H1 (cell line): Measurements from ENCODE around the gene FAM107A. TPM values are rescaled to one million over a fixed set of nuclear protein-coding genes. Genes with fewer than 3 reads are reported as not detected.
"Not testable (repeated sequence)": the region's sequence is repeated elsewhere in the genome, so short reads cannot be mapped to it uniquely, and the experiment has no call there.

Source experiments
- CTCF ChIA-PET: fragments of 300-600 bp; sonication (Branson Sonifier 250); formaldehyde crosslinking; loops from one replicate; lab custom pipeline; 2021; ENCODE audit not compliant: partially characterized antibody; lab: Charles Lee
- POLR2A ChIA-PET: fragments of 300-600 bp; sonication (Branson Sonifier 250); formaldehyde crosslinking; loops from one replicate; lab custom pipeline; 2021; ENCODE audit warnings: inconsistent platforms; ENCODE audit not compliant: partially characterized antibody; lab: Charles Lee
- DNase-seq, 2 experiments: peaks; one replicate each; pipeline versions ENCODE4 v3.0.0 to v3.0.0-alpha.2; 2010 to 2022; ENCODE audit warnings: low spot score in 2 of 2, low read depth in 1 of 2, mixed read lengths in 1 of 2
- FAIRE-seq: peaks from 2 replicates; lab custom pipeline; 2011; peaks lifted over from hg19 to GRCh38; lab: Jason Lieb, UNC
- H2AFZ ChIP-seq: 2 replicates; pipeline ENCODE4 v1.8.1; 2012; ENCODE audit warnings: low read length, inconsistent platforms
- H2AK5ac ChIP-seq: 2 replicates; pipeline ENCODE4 v1.6.1; 2013; ENCODE audit warnings: low read depth, low read length
- H2BK120ac ChIP-seq: replicated peaks from 2 replicates; pipeline ENCODE3; 2013; ENCODE audit warnings: low read depth, low read length, inconsistent platforms
- H2BK12ac ChIP-seq: 2 replicates; pipeline ENCODE4 v1.6.1; 2013; ENCODE audit warnings: low read depth, low read length
- H2BK15ac ChIP-seq: 2 replicates; pipeline ENCODE4 v1.6.1; 2013; ENCODE audit warnings: low read length
- H2BK20ac ChIP-seq: 2 replicates; pipeline ENCODE4 v1.6.1; 2013; ENCODE audit warnings: low read length
- H2BK5ac ChIP-seq: 2 replicates; pipeline ENCODE4 v1.6.1; 2013; ENCODE audit warnings: low read depth, low read length
- H3K14ac ChIP-seq: 2 replicates; pipeline ENCODE4 v1.6.1; 2013; ENCODE audit warnings: inconsistent platforms; ENCODE audit not compliant: insufficient read length
- H3K18ac ChIP-seq: 2 replicates; pipeline ENCODE4 v1.6.1; 2013; ENCODE audit warnings: low read length; ENCODE audit errors: extremely low read depth
- H3K23ac ChIP-seq: 2 replicates; pipeline ENCODE4 v1.6.1; 2013; ENCODE audit warnings: inconsistent platforms; ENCODE audit not compliant: insufficient read length
- H3K23me2 ChIP-seq: 2 replicates; pipeline ENCODE4 v1.6.1; 2013; ENCODE audit warnings: low read depth, low read length
- H3K27ac ChIP-seq: 2 replicates; pipeline ENCODE4 v1.6.1; 2011; ENCODE audit warnings: low read depth, low read length, inconsistent platforms
- H3K27me3 ChIP-seq, 4 experiments: replicated peaks in 1 of 4; 1 replicate in 1 of 4; 2 replicates in 3 of 4; pipeline versions ENCODE4 v1.6.1 to v1.8.1; 2011 to 2013; ENCODE audit warnings: low read length in 3 of 4, mild to moderate bottlenecking in 3 of 4, inconsistent platforms in 2 of 4, mixed read lengths in 2 of 4, moderate library complexity in 1 of 4; ENCODE audit not compliant: control insufficient read depth in 3 of 4, insufficient read depth in 3 of 4; ENCODE audit errors: extremely low read depth in 1 of 4
- H3K36me3 ChIP-seq, 4 experiments: 2 replicates each; pipeline versions ENCODE4 v1.6.1 to v1.8.1; 2011 to 2013; ENCODE audit warnings: mild to moderate bottlenecking in 4 of 4, low read length in 3 of 4, moderate library complexity in 2 of 4, control low read depth in 1 of 4, inconsistent platforms in 1 of 4; ENCODE audit not compliant: insufficient read depth in 4 of 4, control insufficient read depth in 2 of 4
- H3K4ac ChIP-seq: replicated peaks from 2 replicates; pipeline ENCODE3; 2013; ENCODE audit warnings: low read length, low read depth, mixed read lengths, inconsistent platforms; ENCODE audit not compliant: insufficient read length
- H3K4me1 ChIP-seq, 4 experiments: replicated peaks in 1 of 4; 1 replicate in 1 of 4; 2 replicates in 3 of 4; pipeline versions ENCODE4 v1.6.1 to v1.8.1; 2011 to 2013; ENCODE audit warnings: low read length in 3 of 4, inconsistent platforms in 2 of 4, mixed read lengths in 1 of 4; ENCODE audit not compliant: insufficient read depth in 4 of 4, control insufficient read depth in 3 of 4
- H3K4me2 ChIP-seq, 2 experiments: 2 replicates each; pipeline versions ENCODE4 v1.6.1 to v1.8.1; 2011 to 2013; ENCODE audit warnings: low read depth in 2 of 2, low read length in 2 of 2, control low read depth in 1 of 2, inconsistent platforms in 1 of 2, mild to moderate bottlenecking in 1 of 2; ENCODE audit not compliant: insufficient read depth in 1 of 2
- H3K4me3 ChIP-seq, 4 experiments: fragments of 200-600, 300-600 bp in 1 of 4; sonication (generic), shearing (Covaris generic), sonication (Bioruptor Twin) in 1 of 4; 2 replicates each; pipeline versions ENCODE4 v1.5.1 to v1.8.1; 2011 to 2016; ENCODE audit warnings: low read length in 4 of 4, low read depth in 3 of 4, control low read depth in 2 of 4, inconsistent platforms in 2 of 4, mild to moderate bottlenecking in 2 of 4, mixed read lengths in 1 of 4, moderate library complexity in 1 of 4; ENCODE audit not compliant: insufficient read depth in 2 of 4; ENCODE audit errors: extremely low read depth in 1 of 4
- H3K56ac ChIP-seq: replicated peaks from 2 replicates; pipeline ENCODE3; 2013; ENCODE audit warnings: low read depth, mild to moderate bottlenecking, mixed read lengths, low read length, inconsistent platforms; ENCODE audit not compliant: insufficient read length
- H3K79me1 ChIP-seq: 2 replicates; pipeline ENCODE4 v1.6.1; 2013; ENCODE audit warnings: low read depth, low read length, control low read depth
- H3K79me2 ChIP-seq, 2 experiments: 2 replicates each; pipeline versions ENCODE4 v1.6.1 to v1.8.1; 2012 to 2013; ENCODE audit warnings: low read length in 2 of 2, mild to moderate bottlenecking in 2 of 2, inconsistent platforms in 1 of 2; ENCODE audit not compliant: insufficient read depth in 2 of 2, control insufficient read depth in 1 of 2
- H3K9ac ChIP-seq, 4 experiments: replicated peaks in 1 of 4; 1 replicate in 1 of 4; 2 replicates in 3 of 4; pipeline versions ENCODE4 v1.6.1 to v1.8.1; 2011 to 2013; ENCODE audit warnings: low read depth in 3 of 4, low read length in 3 of 4, control low read depth in 2 of 4, mild to moderate bottlenecking in 2 of 4, moderate library complexity in 2 of 4, inconsistent platforms in 1 of 4; ENCODE audit errors: extremely low read depth in 1 of 4
- H3K9me3 ChIP-seq, 2 experiments: 2 replicates each; pipeline versions ENCODE4 v1.6.1 to v1.8.1; 2012 to 2013; ENCODE audit warnings: mild to moderate bottlenecking in 2 of 2, moderate library complexity in 2 of 2, control low read depth in 1 of 2, inconsistent platforms in 1 of 2, low read depth in 1 of 2, low read length in 1 of 2, mixed read lengths in 1 of 2; ENCODE audit not compliant: insufficient read depth in 2 of 2
- H4K20me1 ChIP-seq, 2 experiments: replicated peaks in 1 of 2; 2 replicates each; pipeline versions ENCODE3 to v1.8.1; 2011 to 2013; ENCODE audit warnings: inconsistent platforms in 2 of 2, low read length in 2 of 2, mild to moderate bottlenecking in 1 of 2; ENCODE audit not compliant: insufficient read depth in 2 of 2, control insufficient read depth in 1 of 2
- H4K5ac ChIP-seq: 2 replicates; pipeline ENCODE4 v1.6.1; 2013; ENCODE audit warnings: low read length, low read depth, mixed read lengths, inconsistent platforms; ENCODE audit not compliant: insufficient read length
- H4K8ac ChIP-seq: 2 replicates; pipeline ENCODE4 v1.8.0; 2013; ENCODE audit warnings: mild to moderate bottlenecking, moderate library complexity, low read length, inconsistent platforms; ENCODE audit not compliant: insufficient read depth; ENCODE audit errors: extremely low read depth
- H4K91ac ChIP-seq: replicated peaks from 2 replicates; pipeline ENCODE3; 2013; ENCODE audit warnings: low read length, mixed read lengths, inconsistent platforms; ENCODE audit not compliant: insufficient read length
- WGBS, 2 experiments: shearing (Covaris generic) in 1 of 2; methylation state at CpG; one replicate each; pipeline versions ENCODE4 v1.1.6 to v1.1.7; 2013 to 2015; ENCODE audit warnings: low lambda C conversion rate in 2 of 2, mixed read lengths in 2 of 2, inconsistent platforms in 1 of 2, low coverage in 1 of 2, missing lambda C conversion rate in 1 of 2; ENCODE audit not compliant: insufficient replicate concordance in 2 of 2, insufficient coverage in 1 of 2, insufficient read length in 1 of 2; ENCODE audit errors: extremely low coverage in 1 of 2, missing lambda C conversion rate in 1 of 2; 5-methylcytosine and 5-hydroxymethylcytosine counted together
- polyA plus RNA-seq, 7 experiments: library from polyadenylated mRNA; depleted of rRNA in 3 of 7; stranded (reverse) in 5 of 7; unstranded in 2 of 7; fragments of >200 nt in 5 of 7; fragments of 200-250 nt in 2 of 7; gene quantifications; 1 replicate in 5 of 7; 2 replicates in 1 of 7; 4 replicates in 1 of 7; pipeline versions ENCODE4 v1.2.1 to v1.2.3, GENCODE V29; 2011 to 2013; ENCODE audit warnings: missing spikeins in 2 of 7, mixed read lengths in 2 of 7
- total RNA-seq: library from RNA; stranded (reverse); fragmentation: NEBNext Ultra II Directional; extraction: Animal tissue kit (Norgen Biotek cat#: 25700); gene quantifications from 2 replicates; pipeline ENCODE4 v1.2.1, GENCODE V29; 2021

Gene FAM107A
- total and polyA plus RNA-seq, 2 of the 8 experiments (the other 6 are each of a cell fraction or from before 2014, with no cell fraction given): 0.51 to 0.65 TPM

- not testable (repeated sequence) for H3K27me3 ChIP-seq, H3K23me2 ChIP-seq, H3K56ac ChIP-seq, H2BK12ac ChIP-seq, H3K9me3 ChIP-seq, H3K18ac ChIP-seq, H2BK15ac ChIP-seq, FAIRE-seq, H3K14ac ChIP-seq, H2BK20ac ChIP-seq, H4K20me1 ChIP-seq, H3K4ac ChIP-seq, H4K5ac ChIP-seq, H4K8ac ChIP-seq, H3K4me3 ChIP-seq, H3K79me2 ChIP-seq, H3K27ac ChIP-seq, H4K91ac ChIP-seq, H2BK5ac ChIP-seq, H3K23ac ChIP-seq, H3K4me1 ChIP-seq, H3K36me3 ChIP-seq, H3K4me2 ChIP-seq, H3K9ac ChIP-seq, H2AFZ ChIP-seq, H2BK120ac ChIP-seq, H2AK5ac ChIP-seq, DNase-seq, H3K79me1 ChIP-seq
- ChIA-PET POLR2A (interaction anchor here (1.2 kb wide), 1 partner anchor 93 kb away, joined by 3 read pairs; no protein-coding TSS in a partner anchor), CTCF (interaction anchor here (0.9 to 6.4 kb wide), 14 partner anchors 9 to 586 kb away, joined by 3 to 64 read pairs (median 4); partner anchors contain the start of genes ACOX2 and FAM107A)
- WGBS, 2 experiments: 94% methylated on average over 3 of the region's 3 CpGs; no CpG with 5 or more reads in 1 of the 2 experiments
These were observed 49.8 kb downstream of the FAM107A start for GRCh38 chr3:58527440-58527839.
